ENCODE measurements around the gene COL12A1.
A peak's percentile ranks its signal among the peaks of the same experiment; 100 is the strongest.

COL12A1 gene

DNA sequence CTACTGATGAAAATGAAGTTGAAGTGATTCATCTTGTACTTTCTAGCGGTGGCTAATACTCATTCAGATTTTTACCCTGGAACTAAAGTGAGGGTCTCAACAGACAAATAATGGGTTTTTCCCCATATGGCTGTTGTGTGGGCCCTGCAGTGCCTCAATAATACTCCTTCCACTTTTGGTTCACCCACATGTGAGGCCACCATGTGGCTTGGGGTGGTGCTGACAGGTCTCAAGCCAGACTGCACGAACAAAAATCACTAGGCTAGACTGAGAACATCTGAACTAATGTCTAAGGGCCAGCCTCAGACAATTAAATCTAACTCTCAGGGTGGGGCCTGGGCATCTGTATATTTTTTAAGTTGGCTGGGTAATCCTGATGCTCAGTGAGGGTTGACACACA lies 7.9 kb upstream of the COL12A1 start:
- no peak for DNase-seq (ENCODE audit: low read depth)
- TF ChIP-seq, protein P1, sequence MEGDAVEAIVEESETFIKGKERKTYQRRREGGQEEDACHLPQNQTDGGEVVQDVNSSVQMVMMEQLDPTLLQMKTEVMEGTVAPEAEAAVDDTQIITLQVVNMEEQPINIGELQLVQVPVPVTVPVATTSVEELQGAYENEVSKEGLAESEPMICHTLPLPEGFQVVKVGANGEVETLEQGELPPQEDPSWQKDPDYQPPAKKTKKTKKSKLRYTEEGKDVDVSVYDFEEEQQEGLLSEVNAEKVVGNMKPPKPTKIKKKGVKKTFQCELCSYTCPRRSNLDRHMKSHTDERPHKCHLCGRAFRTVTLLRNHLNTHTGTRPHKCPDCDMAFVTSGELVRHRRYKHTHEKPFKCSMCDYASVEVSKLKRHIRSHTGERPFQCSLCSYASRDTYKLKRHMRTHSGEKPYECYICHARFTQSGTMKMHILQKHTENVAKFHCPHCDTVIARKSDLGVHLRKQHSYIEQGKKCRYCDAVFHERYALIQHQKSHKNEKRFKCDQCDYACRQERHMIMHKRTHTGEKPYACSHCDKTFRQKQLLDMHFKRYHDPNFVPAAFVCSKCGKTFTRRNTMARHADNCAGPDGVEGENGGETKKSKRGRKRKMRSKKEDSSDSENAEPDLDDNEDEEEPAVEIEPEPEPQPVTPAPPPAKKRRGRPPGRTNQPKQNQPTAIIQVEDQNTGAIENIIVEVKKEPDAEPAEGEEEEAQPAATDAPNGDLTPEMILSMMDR (conservative IDR thresholded peaks at IDR 0.05; ENCODE audit: low read depth, low read length) = peak; percentile 16
- H3K4me3 ChIP-seq (ENCODE audit: low read depth, low read length) = no peak overlapping the region

- DNase-seq (ENCODE audit: low read depth) = no peak
- TF ChIP-seq, protein P1 (conservative IDR thresholded peaks at IDR 0.05; ENCODE audit: low read depth, low read length) = no peak
- H3K4me3 ChIP-seq (ENCODE audit: low read depth, low read length) = no peak overlapping the region
These were observed 7.3 kb upstream of the COL12A1 start for GRCh38 chr6:75213112-75213511.

- DNase-seq (ENCODE audit: low read depth) = no peak
- TF ChIP-seq, protein P1 (conservative IDR thresholded peaks at IDR 0.05; ENCODE audit: low read depth, low read length) = no peak
- H3K4me3 ChIP-seq (ENCODE audit: low read depth, low read length) = no peak overlapping the region
These were observed 6.2 kb upstream of the COL12A1 start for GRCh38 chr6:75211920-75212590.

DNA sequence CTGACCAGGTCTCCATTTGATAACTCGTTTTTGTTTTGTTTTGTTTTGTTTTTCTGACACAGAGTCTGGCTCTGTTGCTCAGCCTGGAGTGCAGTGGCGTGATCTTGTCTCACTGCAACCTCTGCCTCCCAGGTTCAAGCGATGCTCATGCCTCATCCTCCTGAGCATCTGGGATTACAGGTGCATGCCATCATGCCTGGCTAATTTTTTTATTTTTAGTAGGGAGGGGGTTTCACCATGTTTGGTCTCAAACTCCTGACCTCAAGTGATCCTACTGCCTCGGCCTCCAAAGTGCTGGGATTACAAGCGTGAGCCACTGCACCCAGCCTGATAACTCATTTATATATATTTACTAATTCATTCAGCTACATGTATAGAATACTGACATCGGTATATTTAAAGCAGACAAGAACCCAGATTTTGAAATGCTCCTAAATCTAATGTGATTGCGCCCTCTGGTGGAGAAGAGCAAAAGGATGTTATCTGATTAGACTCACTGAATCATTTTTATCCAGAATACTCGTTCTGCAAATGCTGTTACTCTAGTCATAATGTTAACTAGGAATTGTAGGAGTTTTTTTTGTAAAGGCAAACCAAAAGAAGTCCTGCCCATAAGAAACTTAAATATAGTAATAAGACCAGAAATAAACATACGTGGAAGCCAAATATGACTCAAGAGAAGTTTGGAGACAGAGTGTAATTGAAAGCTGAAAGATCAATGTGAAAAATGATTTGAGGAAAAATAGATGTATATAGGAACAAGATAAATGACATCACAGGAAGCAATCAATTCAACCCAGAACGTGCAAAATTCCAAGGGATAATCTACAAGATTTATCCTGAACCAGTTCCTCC lies 5.3 kb upstream of the COL12A1 start:
- DNase-seq (ENCODE audit: low read depth) = peak; percentile 87
- H3K4me3 ChIP-seq (ENCODE audit: low read depth, low read length) = no peak overlapping the region
- TF ChIP-seq, protein P1 (conservative IDR thresholded peaks at IDR 0.05; ENCODE audit: low read depth, low read length) = peak; percentile 71

DNA sequence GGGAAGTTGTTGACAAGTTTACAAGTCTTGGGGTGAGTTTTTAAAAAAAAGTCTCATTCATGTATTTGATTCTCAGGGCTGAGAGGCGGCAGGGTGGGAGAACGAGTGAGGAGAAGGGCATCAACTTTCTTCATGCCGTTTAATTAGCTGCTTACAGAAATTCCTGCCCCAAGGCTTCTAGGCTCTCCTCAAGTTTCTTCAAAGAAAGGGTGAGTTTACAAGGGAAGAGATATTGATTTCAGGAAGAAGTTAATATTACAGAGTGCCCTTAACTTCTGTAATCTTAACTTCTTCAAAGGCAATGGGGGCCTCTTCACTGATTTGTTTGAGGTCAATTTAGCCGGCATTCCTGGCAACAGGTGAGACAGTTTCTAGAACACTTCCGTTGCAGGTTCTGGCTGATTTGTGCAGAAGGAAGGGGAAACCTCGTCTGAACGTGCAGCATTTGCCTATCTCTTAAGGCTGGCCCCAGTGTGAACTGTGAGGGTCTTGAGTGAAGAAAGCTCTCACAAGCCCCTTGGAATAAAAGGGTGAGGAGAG lies 3.4 kb upstream of the COL12A1 start:
- no peak for DNase-seq (ENCODE audit: low read depth)
- TF ChIP-seq, protein P1 (conservative IDR thresholded peaks at IDR 0.05; ENCODE audit: low read depth, low read length) = no peak
- H3K4me3 ChIP-seq (ENCODE audit: low read depth, low read length) = no peak overlapping the region

DNA sequence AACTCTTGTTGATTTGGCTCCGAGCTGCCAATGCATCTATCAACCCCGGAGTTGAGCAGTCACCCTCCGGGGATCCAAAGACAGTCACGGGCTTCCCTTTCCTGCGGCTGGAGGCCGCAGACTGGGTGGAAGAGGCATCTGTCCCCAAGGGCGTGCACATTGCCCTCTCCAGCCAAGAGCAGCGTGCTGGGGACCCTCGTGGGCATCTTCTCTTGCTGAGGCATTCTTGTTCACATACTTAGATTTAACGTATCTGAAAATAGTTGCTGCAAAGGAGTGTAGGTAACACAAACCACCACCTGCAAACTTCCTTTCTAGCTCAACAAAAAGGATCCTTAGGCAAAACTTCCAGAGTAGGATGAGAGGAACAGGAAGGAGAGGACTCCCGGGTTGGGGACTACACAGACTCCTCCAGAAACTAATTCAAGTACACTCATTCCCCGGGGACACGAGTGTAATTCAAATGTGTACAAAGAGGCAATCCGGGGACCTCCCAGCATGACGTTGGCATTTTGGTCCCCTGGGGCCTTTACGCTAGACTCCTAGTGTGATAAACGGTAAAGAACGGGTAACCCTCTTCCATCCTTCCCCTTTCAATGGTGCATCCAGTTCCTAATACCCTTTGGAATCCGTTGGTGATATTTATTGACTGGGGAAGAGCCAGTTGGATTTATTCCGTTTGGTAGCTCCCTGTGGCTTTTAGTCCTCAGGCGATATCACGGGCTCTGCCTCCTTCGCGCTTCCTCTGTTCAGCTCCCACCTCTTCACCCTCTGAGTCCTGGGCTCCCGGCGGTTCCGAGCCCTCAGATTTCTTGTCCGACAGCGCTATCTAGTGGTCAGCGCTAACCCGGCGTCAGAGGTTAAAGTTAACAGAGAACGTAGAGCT lies 2.7 kb upstream of the COL12A1 start:
- DNase-seq (ENCODE audit: low read depth) = peak; percentile 90
- TF ChIP-seq, protein P1 (conservative IDR thresholded peaks at IDR 0.05; ENCODE audit: low read depth, low read length) = peak; percentile 92
- H3K4me3 ChIP-seq (ENCODE audit: low read depth, low read length) = peak overlapping the region; percentile 40
